IMR-90 (cell line): Measurements from ENCODE around the gene PGF.
"Not testable (repeated sequence)": the region's sequence is repeated elsewhere in the genome, so short reads cannot be mapped to it uniquely, and the experiment has no call there.

Experiments
- BHLHE40 ChIP-seq: fragments of 150-350 bp; IDR thresholded peaks from 2 replicates; pipeline ENCODE4 v1.6.1; 2016; ENCODE audit warnings: mild to moderate bottlenecking, low read depth, low read length
- CTCF ChIP-seq: conservative IDR thresholded peaks from 2 replicates; pipeline ENCODE4 v1.5.1; 2012; ENCODE audit warnings: mild to moderate bottlenecking, low read depth, low read length, improper control_type of control experiment
- MXI1 ChIP-seq: IDR thresholded peaks from 2 replicates; pipeline ENCODE4 v1.6.1; 2012; ENCODE audit warnings: low read depth, mild to moderate bottlenecking, low read length, moderate library complexity, borderline replicate concordance
- POLR2A ChIP-seq: IDR thresholded peaks from 2 replicates; pipeline ENCODE4 v1.6.1; 2012; ENCODE audit warnings: mild to moderate bottlenecking, low read depth, low read length
- RAD21 ChIP-seq: IDR thresholded peaks from 2 replicates; pipeline ENCODE4 v1.6.1; 2012; ENCODE audit warnings: low read length, improper control_type of control experiment
- SMC3 ChIP-seq: fragments of 150-350 bp; IDR thresholded peaks from 2 replicates; pipeline ENCODE4 v1.6.1; 2016; ENCODE audit warnings: low read depth, mild to moderate bottlenecking, antibody characterized with exemption, low read length, moderate library complexity
- USF2 ChIP-seq: fragments of 150-350 bp; IDR thresholded peaks from 2 replicates; pipeline ENCODE4 v1.6.1; 2017; ENCODE audit warnings: mild to moderate bottlenecking, antibody characterized with exemption, low read length, low read depth

GRCh38 chr14:74931744-74932143 lies 23.7 kb downstream of the PGF start:
- not testable (repeated sequence) for TF ChIP-seq SMC3, MXI1, BHLHE40, CTCF, POLR2A, RAD21, USF2
